GM18858 (cell line): ENCODE data around the gene HSPA1B.
"Not testable (repeated sequence)": the region's sequence is repeated elsewhere in the genome, so short reads cannot be mapped to it uniquely, and the experiment has no call there.

Experiments
- ATAC-seq: cut with Tn5 transposase; IDR thresholded peaks from one replicate; pipeline ENCODE4 v1.9.1; 2021; ENCODE audit not compliant: unreplicated experiment

The HSPA1B gene

GRCh38 chr6:31858707-31859106, 31.2 kb downstream of the HSPA1B start:
- ATAC-seq, result no peak

GRCh38 chr6:31859923-31860322, 32.4 kb downstream of the HSPA1B start:
- ATAC-seq, result no peak

DNA sequence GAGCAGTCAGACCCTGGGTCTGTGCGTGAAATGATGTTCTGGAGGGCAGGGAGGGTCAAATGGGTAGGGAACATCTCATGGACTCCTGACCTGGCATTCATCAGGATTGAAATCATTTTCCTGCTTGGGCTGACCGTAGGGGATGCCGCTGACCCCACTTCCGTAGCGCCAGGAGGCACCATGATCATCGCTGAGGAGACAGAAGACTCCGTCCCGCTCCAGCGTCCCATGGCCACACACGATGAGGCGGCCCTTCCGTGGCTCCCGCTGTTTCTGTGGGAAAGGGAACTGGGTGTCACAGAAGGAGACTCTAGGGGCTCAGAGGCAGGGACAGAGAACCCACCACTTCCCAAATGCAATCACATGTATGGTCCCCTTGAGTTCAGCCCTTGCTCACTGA, 32.8 kb downstream of the HSPA1B start:
- no peak for ATAC-seq

DNA sequence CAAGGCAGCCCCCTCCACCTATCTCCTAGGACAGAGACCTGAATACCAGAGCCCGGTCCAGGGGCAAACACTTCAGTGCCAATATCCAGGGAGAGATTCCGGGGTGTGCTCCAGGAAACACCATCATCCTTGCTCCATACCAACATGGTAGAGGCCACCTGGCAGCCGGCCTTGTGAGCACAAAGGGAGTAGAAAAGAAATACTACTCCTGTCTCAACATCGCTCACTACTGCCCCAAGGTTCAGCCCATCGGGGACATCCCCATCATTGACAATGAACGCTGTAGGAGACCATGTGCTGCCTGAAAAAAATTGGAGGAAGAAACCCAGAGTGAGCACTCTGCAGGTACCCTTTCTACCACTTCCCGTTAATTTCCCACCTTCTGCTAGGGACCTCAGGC, 33.6 kb downstream of the HSPA1B start:
- no peak for ATAC-seq

- ATAC-seq, result no peak
These were observed 34.4 kb downstream of the HSPA1B start for GRCh38 chr6:31861919-31862343.

GRCh38 chr6:31862344-31863235, 35.1 kb downstream of the HSPA1B start, which contains the start of gene NEU1:
TSS of gene NEU1 (minus strand) at chr6:31862821. CDS start at chr6:31862776, 45 bp downstream.
- peak; percentile 89 for ATAC-seq

DNA sequence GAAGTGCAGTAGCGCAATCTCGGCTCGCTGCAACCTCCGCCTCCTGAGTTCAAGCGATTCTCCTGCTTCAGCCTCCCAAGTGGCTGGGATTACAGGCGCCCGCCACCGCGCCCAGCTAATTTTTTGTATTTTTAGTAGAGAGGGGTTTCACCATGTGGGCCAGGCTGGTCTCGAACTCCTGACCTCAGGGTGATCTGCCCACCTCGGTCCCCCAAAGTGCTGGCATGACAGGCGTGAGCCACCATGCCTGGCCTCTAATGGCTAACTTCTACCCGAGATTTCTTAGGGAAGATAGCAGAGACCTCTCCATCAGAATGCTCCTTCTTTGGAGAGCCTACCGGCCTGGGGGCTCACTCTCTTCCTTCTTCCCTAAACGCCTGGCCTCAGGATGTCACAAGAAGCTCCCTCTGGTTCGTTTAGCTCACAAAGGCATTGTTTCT, 36.6 kb downstream of the HSPA1B start:
- ATAC-seq, result not testable (repeated sequence)

GRCh38 chr6:31864818-31865204, 37.3 kb downstream of the HSPA1B start:
- ATAC-seq, result no peak

DNA sequence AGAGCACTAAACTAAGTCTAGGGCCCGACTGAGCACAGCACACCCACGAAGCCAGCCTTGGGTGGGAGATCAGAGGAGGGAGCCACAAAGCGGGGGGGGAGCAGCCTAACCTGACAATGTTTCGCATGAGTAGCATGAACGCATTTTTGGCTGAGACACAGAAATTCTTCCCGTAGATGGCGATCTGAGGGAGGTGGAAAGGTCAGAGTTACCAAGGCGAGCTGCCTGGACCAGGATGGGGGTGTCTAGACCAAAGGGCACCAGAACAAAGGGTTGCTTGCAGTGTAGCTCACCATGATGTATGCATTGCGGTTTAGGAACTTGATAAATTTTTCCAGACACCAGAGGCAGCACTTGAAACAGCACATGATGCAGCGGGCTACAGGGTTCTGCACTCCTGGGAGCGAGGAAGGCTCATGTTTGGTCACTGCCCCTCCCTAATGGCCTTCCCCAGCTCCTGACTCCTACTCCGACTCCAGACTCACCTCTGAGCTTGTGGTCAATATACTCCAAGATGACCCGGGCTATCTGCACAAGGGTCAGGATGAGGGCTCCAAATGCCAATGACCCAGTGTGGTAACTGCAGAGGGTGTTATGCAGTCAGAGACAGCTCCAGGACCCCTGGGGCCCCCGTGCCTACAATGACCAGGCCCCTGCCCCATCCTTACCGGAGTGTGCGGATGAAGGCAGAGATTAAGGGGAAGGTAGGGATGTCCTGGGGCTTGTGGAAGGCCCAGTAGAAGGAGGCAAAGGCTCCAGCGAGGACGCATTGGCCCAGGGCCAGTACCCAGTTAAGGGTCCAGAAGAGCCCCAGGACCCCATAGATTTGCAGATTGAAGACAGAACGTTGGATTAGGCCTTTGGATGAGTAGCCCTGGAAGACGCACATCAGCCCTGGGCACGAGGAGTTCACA, 37.9 kb downstream of the HSPA1B start:
- ATAC-seq, result no peak

DNA sequence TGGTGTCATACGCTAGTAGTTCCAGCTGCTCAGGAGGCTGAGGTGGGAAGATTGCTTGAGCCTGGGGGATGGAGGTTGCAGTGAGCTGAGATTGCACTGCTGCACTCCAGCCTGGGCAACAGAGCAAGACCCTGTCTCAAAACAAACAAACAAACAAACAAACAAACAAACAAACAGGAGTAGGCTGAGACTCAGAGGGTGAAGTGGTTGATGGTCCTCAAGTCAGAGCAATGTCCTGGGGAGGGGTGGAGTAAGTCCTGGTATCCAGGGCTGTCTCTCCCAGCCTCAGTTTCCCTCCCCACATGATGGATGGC, 41.1 kb downstream of the HSPA1B start:
- ATAC-seq, result not testable (repeated sequence)

GRCh38 chr6:31869343-31869742, 41.8 kb downstream of the HSPA1B start:
- ATAC-seq, result no peak

GRCh38 chr6:31870385-31870921, 42.9 kb downstream of the HSPA1B start:
- ATAC-seq, result no peak

DNA sequence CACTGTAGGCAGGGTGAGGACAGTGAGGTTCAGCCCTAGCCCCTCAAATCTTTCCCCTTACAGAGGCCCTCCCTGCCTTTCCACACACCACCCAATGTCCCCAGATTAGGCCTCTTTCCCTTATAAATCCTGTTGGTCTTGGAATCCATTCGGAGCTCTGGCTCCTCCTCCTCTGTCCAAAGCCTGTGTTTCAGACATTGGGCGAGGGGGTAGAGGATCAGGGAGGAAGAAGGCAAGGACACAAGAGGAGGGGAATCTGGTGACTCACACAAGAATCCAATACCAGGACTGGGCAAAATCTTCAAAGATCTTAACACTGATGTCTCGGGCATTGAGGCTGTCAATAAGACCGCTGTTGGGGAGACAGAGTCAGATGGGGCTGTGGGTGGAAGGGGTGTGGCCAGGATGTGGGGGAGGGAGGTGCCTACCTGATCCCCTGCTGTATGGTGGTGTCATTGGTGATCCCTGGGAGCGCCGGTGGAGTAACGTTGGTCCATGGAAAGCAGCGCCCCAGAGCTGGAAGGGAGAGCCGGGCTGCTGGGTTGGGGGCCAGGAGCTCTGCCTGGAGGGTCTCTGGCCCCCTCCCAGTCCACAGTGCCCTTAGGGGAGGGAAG, 43.6 kb downstream of the HSPA1B start:
- no peak for ATAC-seq

- ATAC-seq, result no peak
These were observed 46.6 kb downstream of the HSPA1B start for GRCh38 chr6:31874084-31874670.

DNA sequence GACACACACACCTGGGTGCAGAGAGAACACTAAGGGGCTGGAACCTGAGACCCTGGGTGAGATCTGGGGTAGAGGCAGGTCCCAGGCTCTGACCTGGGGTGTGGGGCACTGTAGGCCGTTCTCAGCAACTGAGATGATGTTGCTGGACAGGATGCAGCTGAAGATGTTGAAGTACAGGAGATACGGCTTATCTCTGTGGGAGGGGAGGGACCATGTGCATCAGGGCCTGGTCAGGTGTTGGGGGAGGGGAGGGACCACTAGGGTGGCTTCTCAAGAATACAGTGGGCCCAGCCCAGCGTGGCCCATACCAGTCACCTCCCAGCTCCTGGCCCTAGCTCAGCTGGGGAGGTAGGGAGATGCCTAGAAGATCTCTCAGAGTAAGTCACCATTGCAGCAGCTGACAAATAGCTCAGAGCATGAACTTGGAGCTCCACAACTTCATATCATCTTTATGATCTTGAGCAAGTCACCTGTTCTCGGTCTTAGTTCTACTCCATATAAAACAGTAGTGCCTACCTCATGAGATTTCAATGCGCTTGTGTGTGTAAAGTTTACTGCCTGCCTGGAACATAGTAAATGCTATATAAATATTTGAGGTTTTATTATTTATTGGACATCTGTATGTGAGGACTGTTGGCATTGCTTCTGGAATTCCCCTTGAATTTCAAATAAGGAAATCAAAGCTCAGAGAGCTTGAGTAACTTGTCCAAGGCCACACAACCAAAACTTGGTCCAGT, 47.5 kb downstream of the HSPA1B start:
- no peak for ATAC-seq

DNA sequence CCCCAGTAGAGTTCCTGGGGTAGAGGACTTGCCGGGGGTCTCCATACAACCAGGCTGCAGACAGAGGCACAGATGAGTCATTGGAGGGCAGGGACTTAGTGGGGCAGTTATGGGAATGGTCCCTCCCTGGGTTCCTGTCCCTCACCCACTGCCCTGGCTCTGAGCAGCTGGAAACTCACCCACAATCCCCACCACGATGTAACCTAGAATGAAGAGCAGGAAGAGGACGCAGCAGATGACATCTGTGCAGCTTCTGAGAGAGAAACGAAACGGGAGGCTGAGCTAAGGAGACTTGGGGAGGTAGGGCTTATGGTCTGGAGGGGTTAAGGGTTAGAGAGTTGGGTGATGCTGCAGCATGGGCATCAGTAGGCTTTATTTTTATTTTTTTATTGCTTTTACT, 48.3 kb downstream of the HSPA1B start:
- no peak for ATAC-seq

DNA sequence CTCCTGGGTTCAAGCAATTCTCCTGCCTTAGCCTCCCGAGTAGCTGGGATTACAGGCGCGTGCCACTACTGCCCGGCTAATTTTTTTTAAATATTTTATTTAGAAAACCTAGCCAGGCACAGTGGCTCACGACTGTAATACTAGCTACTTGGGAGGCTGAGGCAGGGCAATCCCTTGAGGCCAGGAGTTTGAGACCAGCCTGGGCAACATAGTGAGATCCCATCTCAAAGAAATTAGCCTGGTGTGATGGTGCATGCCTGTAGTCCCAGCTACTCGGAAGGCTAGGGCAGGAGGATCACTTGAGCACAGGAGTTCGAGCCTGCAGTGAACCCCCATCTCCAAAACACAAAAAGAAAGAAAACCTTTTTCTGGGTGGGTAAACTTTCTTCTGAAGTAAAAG, 48.8 kb downstream of the HSPA1B start:
- no peak for ATAC-seq

DNA sequence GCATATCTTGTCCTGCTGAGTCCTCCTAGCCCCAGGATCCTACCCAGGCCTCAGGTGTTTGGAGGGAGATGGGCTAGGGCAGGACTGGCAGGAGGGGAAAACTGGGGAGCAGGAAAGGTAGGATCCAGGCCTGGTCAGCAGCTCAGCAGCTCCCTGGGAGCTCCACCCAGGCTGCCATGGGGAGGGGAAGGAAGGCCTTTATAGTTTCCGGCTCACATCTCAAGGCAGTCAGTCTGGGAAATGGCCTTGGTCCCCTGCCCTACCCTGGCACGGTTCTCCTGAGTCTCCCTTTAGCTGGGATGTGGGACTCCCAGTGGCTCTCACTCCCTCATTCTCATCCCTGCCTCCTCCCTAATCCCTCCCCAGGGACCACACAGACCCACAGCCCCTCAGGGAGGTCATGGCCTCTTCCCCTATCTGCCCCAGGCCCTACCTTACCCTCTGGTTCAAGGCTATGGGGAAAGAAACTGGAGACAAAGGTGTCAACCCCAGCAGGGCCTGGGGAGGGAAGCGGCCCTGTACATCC, 49.6 kb downstream of the HSPA1B start:
- no peak for ATAC-seq

GRCh38 chr6:31877651-31878161, 50.2 kb downstream of the HSPA1B start:
- ATAC-seq, result no peak

DNA sequence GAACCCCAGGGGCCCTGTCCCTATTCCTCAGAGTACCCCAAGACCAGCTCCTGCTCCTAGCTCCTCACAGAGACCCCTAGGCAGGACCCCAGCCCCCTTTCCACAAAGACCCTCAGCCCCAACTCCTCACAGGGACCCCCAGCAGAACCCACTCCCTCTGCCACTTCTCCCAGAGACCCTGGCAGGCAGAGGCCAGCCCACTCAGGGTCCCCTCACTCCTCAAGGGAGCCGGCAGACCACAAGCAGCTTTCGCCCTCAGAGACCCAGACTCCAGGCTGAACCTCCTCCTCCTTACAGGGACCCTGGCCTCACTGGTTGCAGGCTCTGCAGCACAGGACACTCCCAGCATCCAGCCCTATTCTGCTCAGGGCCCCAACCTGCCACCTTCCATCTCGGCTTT, 50.7 kb downstream of the HSPA1B start:
- no peak for ATAC-seq
